ENCODE measurements around the gene ZNF143. TPM values are rescaled to one million over a fixed set of nuclear protein-coding genes. Genes with fewer than 3 reads are reported as not detected.
A peak's percentile ranks its signal among the peaks of the same experiment; 100 is the strongest.

Gene ZNF143
- total RNA-seq, 4 donors from 2014 or later: 41.6 to 144 (median 44.3) TPM

DNA sequence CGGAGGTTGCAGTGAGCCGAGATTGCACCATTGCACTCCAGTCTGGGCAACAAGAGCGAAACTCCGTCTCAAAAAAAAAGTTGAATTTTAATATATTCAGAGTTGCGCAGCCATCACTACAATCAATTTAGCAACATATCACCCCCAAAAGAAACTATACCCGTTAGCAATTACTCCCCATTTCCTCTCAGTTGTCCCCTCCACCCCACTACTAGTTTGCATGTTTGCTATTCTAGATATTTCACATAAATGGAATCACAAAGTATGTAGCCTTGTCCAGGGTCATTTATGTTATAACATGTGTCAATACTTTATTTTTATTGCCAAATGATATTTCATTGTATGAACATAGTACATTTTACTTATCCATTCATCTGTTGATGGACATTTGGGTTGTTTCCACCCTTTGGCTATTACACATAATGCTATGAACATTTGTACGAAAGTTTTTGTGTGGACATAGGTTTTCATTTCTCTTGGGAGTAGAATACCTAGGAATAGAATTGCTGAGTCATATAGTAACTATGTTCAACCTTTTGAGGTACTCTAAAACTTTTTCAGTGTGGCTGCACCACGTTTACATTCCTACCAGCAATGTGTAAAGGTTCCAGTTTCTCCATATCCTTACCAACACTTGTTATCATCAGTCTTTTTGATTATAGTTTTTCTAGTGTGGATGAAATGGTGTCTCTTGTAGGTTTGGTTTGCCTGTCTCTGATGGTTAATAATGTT, 2.2 kb downstream of the ZNF143 start:
- Histone ChIP-seq H3K27me3 (no peaks in the 10 kb centered on the region), H3K27ac (peak overlapping the region in 1 of 2 donors; percentile 94), H3K4me1 (peaks cover 14% of the 10 kb centered on the region in 2 donors), H3K36me3 (no peaks in the 10 kb centered on the region), H3K4me3 (no peak overlapping the region), H3K9me3 (no peaks in the 10 kb centered on the region)
- TF ChIP-seq, protein P1, sequence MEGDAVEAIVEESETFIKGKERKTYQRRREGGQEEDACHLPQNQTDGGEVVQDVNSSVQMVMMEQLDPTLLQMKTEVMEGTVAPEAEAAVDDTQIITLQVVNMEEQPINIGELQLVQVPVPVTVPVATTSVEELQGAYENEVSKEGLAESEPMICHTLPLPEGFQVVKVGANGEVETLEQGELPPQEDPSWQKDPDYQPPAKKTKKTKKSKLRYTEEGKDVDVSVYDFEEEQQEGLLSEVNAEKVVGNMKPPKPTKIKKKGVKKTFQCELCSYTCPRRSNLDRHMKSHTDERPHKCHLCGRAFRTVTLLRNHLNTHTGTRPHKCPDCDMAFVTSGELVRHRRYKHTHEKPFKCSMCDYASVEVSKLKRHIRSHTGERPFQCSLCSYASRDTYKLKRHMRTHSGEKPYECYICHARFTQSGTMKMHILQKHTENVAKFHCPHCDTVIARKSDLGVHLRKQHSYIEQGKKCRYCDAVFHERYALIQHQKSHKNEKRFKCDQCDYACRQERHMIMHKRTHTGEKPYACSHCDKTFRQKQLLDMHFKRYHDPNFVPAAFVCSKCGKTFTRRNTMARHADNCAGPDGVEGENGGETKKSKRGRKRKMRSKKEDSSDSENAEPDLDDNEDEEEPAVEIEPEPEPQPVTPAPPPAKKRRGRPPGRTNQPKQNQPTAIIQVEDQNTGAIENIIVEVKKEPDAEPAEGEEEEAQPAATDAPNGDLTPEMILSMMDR (IDR thresholded peaks at IDR 0.05): no peak
- no peak for TF ChIP-seq POLR2A (IDR thresholded peaks at IDR 0.05)
- DNase-seq: no peak
- intact Hi-C loops (cut with DNase I; ENCODE audit: low total_unique reads): no loop called here

DNA sequence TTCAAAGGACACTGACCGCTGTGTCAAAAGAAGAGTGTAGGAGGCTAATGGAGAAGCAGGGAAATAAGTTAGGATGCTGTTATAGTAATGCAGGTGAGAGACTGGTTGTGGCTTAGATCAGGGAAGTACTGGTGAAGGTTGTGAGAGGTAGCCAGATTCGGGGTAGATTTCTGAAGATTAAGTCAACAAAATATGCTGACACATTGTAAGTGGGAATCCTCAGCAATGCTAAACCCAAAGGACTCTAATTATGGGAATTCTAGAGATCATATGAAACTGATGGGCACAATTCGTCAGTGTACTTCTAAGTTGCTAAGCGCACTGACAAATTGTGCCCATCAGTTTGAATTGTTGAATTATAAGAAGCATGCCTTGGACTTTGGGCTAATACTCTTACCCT, 10.0 kb downstream of the ZNF143 start:
- TF ChIP-seq POLR2A (IDR thresholded peaks at IDR 0.05): no peak
- TF ChIP-seq, protein P1 (IDR thresholded peaks at IDR 0.05): no peak
- no peaks in the 10 kb centered on the region for H3K4me1 ChIP-seq
- H3K27ac ChIP-seq: no peak overlapping the region
- DNase-seq: no peak
- no peak overlapping the region for H3K4me3 ChIP-seq
- no peaks in the 10 kb centered on the region for H3K9me3 ChIP-seq
- no peaks in the 10 kb centered on the region for H3K36me3 ChIP-seq
- no peaks in the 10 kb centered on the region for H3K27me3 ChIP-seq
- intact Hi-C loops (cut with DNase I; ENCODE audit: low total_unique reads): no loop called here

DNA sequence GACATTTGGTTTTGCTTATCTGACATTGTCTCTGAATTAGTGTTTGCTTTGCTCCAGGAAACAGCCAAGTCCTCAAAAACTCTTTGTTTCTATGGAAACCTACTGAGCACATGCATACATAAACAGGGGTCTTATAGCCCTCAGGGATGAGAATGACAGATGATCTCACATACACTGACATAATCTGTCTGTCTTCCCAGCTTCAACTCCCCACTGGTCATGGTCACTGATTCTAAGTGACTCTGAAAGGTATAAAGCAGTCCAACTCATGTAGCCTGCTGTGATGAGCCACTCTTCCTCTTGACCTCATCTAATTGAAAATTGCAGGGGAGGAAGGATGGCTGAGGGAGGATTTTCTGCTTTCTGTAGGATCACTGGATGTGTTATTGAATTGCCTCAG, 12.6 kb downstream of the ZNF143 start:
- TF ChIP-seq, protein P1 (IDR thresholded peaks at IDR 0.05): no peak
- TF ChIP-seq POLR2A (IDR thresholded peaks at IDR 0.05): no peak
- H3K36me3 ChIP-seq: no peaks in the 10 kb centered on the region
- H3K27ac ChIP-seq: no peak overlapping the region
- no peaks in the 10 kb centered on the region for H3K9me3 ChIP-seq
- H3K27me3 ChIP-seq: no peaks in the 10 kb centered on the region
- DNase-seq: no peak
- no peaks in the 10 kb centered on the region for H3K4me1 ChIP-seq
- intact Hi-C loops (cut with DNase I; ENCODE audit: low total_unique reads): no loop called here
- no peak overlapping the region for H3K4me3 ChIP-seq

GRCh38 chr11:9479899-9480298, 19.1 kb downstream of the ZNF143 start:
- Histone ChIP-seq H3K27me3 (no peaks in the 10 kb centered on the region), H3K36me3 (no peaks in the 10 kb centered on the region), H3K4me1 (no peaks in the 10 kb centered on the region), H3K27ac (no peak overlapping the region), H3K9me3 (no peaks in the 10 kb centered on the region), H3K4me3 (no peak overlapping the region)
- no peak for DNase-seq
- intact Hi-C loops (cut with DNase I; ENCODE audit: low total_unique reads): no loop called here
- no peak for TF ChIP-seq POLR2A (IDR thresholded peaks at IDR 0.05)
- TF ChIP-seq, protein P1 (IDR thresholded peaks at IDR 0.05): no peak

DNA sequence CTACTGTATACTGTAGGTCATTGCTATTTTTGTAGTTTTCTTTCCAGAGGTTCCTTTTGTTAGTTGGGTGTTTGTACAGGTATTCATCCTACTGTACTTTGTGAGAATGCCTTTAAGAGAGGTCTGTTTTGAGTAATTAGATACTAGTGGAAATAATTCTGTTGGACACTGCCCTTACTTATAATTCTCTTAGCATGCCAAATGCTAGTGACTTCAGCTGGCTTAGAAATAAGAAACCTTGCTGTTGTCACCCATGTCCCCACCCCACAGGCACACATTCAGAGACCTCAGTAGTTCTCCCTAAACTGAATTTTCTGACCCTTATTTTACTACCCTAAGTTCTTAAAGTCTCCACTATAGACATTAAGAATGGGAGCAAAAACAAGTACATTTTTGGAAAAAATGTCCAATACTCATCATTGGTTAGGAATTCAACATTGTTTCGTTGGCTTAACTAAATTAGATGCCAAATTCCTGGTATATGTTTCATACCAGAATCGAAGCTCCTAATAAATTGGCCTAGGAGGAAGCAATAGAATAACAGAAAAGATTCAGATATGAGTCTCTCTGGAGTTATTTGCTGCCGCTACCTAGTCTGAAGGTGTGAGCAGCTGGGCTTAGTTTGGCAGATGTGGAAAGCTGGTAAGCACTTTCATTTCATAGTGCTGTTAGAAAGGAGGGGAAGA, 28.4 kb downstream of the ZNF143 start:
- TF ChIP-seq, protein P1 (IDR thresholded peaks at IDR 0.05): no peak
- TF ChIP-seq POLR2A (IDR thresholded peaks at IDR 0.05): no peak
- Histone ChIP-seq H3K36me3 (no peaks in the 10 kb centered on the region), H3K27me3 (no peaks in the 10 kb centered on the region), H3K4me1 (no peaks in the 10 kb centered on the region), H3K27ac (no peak overlapping the region), H3K4me3 (no peak overlapping the region), H3K9me3 (no peaks in the 10 kb centered on the region)
- DNase-seq: no peak
- intact Hi-C loops (cut with DNase I; ENCODE audit: low total_unique reads): no loop called here

Measured in uterus (tissue), 4 donors.